PC-9 (cell line): ENCODE results near the gene CSGALNACT2. TPM values are rescaled to one million over a fixed set of nuclear protein-coding genes. Genes with fewer than 3 reads are reported as not detected.

Source experiments
- Bru-seq: library from RNA; stranded (reverse); fragments of 400-500 nt; gene quantifications from one replicate; lab custom pipeline; 2021; lab: Mats Ljungman, UMichigan
- BruChase-seq, 2 experiments: library from RNA; stranded (reverse); fragments of 400-500 nt; gene quantifications; one replicate each; lab custom pipeline; 2021; lab: Mats Ljungman, UMichigan
- BruUV-seq: library from RNA; stranded (reverse); fragments of 400-500 nt; replicated peaks from 2 replicates; lab custom pipeline; 2021; lab: Mats Ljungman, UMichigan
- CTCF ChIA-PET: fragments of 300-600 bp; sonication (Branson Sonifier 250); formaldehyde crosslinking; loops from one replicate; lab custom pipeline; 2022; ENCODE audit warnings: antibody characterized with exemption; lab: Charles Lee
- POLR2A ChIA-PET: fragments of 300-600 bp; sonication (Branson Sonifier 250); formaldehyde crosslinking; loops from one replicate; lab custom pipeline; 2022; ENCODE audit warnings: antibody characterized with exemption; ENCODE audit not compliant: unreplicated experiment; lab: Charles Lee
- DNase-seq, 2 experiments: peaks; one replicate each; pipeline versions ENCODE4 v3.0.0 to v3.0.0-alpha.2; 2015 to 2022; ENCODE audit warnings: mixed read lengths in 1 of 2
- H2AFZ ChIP-seq: fragments of 200-600 bp; sonication (generic); 2 replicates; pipeline ENCODE4 v1.8.1; 2017; ENCODE audit warnings: antibody characterized with exemption
- H3F3A ChIP-seq: fragments of 200-600 bp; sonication (generic); 2 replicates; pipeline ENCODE4 v1.8.1; 2017; ENCODE audit warnings: antibody characterized with exemption, mild to moderate bottlenecking, low read depth; ENCODE audit not compliant: insufficient read depth
- H3K27ac ChIP-seq: fragments of 200-600 bp; sonication (generic); 2 replicates; pipeline ENCODE4 v1.6.1; 2016; ENCODE audit warnings: mixed run types
- H3K27me3 ChIP-seq: fragments of 200-600 bp; sonication (generic); 2 replicates; pipeline ENCODE4 v1.6.1; 2016; ENCODE audit warnings: low read depth, mixed run types; ENCODE audit not compliant: insufficient read depth
- H3K36me3 ChIP-seq: fragments of 200-600 bp; sonication (generic); 2 replicates; pipeline ENCODE4 v1.6.1; 2016; ENCODE audit warnings: low read depth, mixed run types
- H3K4me1 ChIP-seq: fragments of 200-600 bp; sonication (generic); replicated peaks from 2 replicates; pipeline ENCODE4 v1.6.1; 2016; ENCODE audit warnings: mixed run types; ENCODE audit not compliant: insufficient read depth
- H3K4me2 ChIP-seq: fragments of 200-600 bp; sonication (generic); 2 replicates; pipeline ENCODE4 v1.6.1; 2017; ENCODE audit warnings: mixed run types
- H3K4me3 ChIP-seq: fragments of 200-600 bp; sonication (generic); 2 replicates; pipeline ENCODE4 v1.6.1; 2016; ENCODE audit warnings: mixed run types
- H3K79me2 ChIP-seq: fragments of 200-600 bp; sonication (generic); 2 replicates; pipeline ENCODE4 v1.6.1; 2017; ENCODE audit warnings: low read depth, mixed run types
- H3K9me2 ChIP-seq: fragments of 200-600 bp; sonication (generic); 2 replicates; pipeline ENCODE4 v1.8.1; 2017; ENCODE audit warnings: mild to moderate bottlenecking; ENCODE audit not compliant: insufficient read depth
- H3K9me3 ChIP-seq: fragments of 200-600 bp; sonication (generic); 2 replicates; pipeline ENCODE4 v1.8.1; 2016; ENCODE audit warnings: low read depth; ENCODE audit not compliant: insufficient read depth
- H4K20me1 ChIP-seq: fragments of 200-600 bp; sonication (generic); 2 replicates; pipeline ENCODE4 v1.8.1; 2017; ENCODE audit not compliant: insufficient read depth
- EZH2 ChIP-seq: fragments of 200-600 bp; sonication (generic); IDR thresholded peaks from 2 replicates; pipeline ENCODE4 v1.8.0; 2017; ENCODE audit warnings: antibody characterized with exemption, low read depth
- intact Hi-C: fragments of 100-400 bp; cut with micrococcal nuclease; formaldehyde crosslinking; loops from one replicate; pipeline ENCODE4 v1.10.0; 2022; ENCODE audit not compliant: unreplicated experiment
- long read RNA-seq: library from polyadenylated mRNA; stranded (forward); transcript quantifications from one replicate; pipeline ENCODE4 v2.0.0, GENCODE V29; 2022
- total RNA-seq: library from RNA; stranded (reverse); gene quantifications from 2 replicates; pipeline ENCODE4 v1.2.3, GENCODE V29; 2021
- TF ChIP-seq, protein P1 (sequence below): fragments of 200-600 bp; sonication (generic); conservative IDR thresholded peaks from 2 replicates; pipeline ENCODE4 v1.6.1; 2017; ENCODE audit warnings: mixed run types, antibody characterized with exemption, mild to moderate bottlenecking, moderate library complexity

CSGALNACT2 gene, protein sequence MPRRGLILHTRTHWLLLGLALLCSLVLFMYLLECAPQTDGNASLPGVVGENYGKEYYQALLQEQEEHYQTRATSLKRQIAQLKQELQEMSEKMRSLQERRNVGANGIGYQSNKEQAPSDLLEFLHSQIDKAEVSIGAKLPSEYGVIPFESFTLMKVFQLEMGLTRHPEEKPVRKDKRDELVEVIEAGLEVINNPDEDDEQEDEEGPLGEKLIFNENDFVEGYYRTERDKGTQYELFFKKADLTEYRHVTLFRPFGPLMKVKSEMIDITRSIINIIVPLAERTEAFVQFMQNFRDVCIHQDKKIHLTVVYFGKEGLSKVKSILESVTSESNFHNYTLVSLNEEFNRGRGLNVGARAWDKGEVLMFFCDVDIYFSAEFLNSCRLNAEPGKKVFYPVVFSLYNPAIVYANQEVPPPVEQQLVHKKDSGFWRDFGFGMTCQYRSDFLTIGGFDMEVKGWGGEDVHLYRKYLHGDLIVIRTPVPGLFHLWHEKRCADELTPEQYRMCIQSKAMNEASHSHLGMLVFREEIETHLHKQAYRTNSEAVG
- total RNA-seq (7.2 and 8.5 TPM in 2 replicates), Bru-seq, nascent RNA (percentile 69 among the genes with signal in this experiment), BruChase-seq, experiment 1, labeled RNA remaining after a 2-hour chase (percentile 70 among the genes with signal in this experiment), BruChase-seq, experiment 2, labeled RNA remaining after a 6-hour chase (percentile 61 among the genes with signal in this experiment)
- long read RNA-seq, transcript CSGALNACT2-201 (8 exons, 3,730 nt), result major isoform, 7 of 18 reads
- long read RNA-seq, partial matches to known transcripts, result 2 of 18 reads
- long read RNA-seq, other reads (novel, unspliced or antisense), result 9 of 18 reads

- H3F3A ChIP-seq, result peaks cover 21% of the 10 kb centered on the region
- 0 out of 2 replicates have a peak within 1 kb of the TSS, but pooled peaks have one; percentile 7 for H3K27ac ChIP-seq
- no peaks in the 10 kb centered on the region for H3K9me3 ChIP-seq
- peaks cover 41% of the 10 kb centered on the region for H3K79me2 ChIP-seq
- H3K4me3 ChIP-seq, result peak within 1 kb of the TSS; percentile 99
- no peaks in the 10 kb centered on the region for H3K36me3 ChIP-seq
- intact Hi-C loops, result loop anchor here (2.0 kb wide), 1 partner anchor 213 kb away; no protein-coding TSS in a partner anchor
- TF ChIP-seq EZH2, result no peak
- TF ChIP-seq, protein P1, sequence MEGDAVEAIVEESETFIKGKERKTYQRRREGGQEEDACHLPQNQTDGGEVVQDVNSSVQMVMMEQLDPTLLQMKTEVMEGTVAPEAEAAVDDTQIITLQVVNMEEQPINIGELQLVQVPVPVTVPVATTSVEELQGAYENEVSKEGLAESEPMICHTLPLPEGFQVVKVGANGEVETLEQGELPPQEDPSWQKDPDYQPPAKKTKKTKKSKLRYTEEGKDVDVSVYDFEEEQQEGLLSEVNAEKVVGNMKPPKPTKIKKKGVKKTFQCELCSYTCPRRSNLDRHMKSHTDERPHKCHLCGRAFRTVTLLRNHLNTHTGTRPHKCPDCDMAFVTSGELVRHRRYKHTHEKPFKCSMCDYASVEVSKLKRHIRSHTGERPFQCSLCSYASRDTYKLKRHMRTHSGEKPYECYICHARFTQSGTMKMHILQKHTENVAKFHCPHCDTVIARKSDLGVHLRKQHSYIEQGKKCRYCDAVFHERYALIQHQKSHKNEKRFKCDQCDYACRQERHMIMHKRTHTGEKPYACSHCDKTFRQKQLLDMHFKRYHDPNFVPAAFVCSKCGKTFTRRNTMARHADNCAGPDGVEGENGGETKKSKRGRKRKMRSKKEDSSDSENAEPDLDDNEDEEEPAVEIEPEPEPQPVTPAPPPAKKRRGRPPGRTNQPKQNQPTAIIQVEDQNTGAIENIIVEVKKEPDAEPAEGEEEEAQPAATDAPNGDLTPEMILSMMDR, result no peak
- ChIA-PET CTCF (no interaction called here), POLR2A (interaction anchor here (0.5 to 0.8 kb wide), 4 partner anchors 9 to 276 kb away, joined by 3 to 11 read pairs (median 6); partner anchors contain the start of gene HNRNPF)
- peak; percentile 64 to 85 for DNase-seq
- H3K4me1 ChIP-seq, result peaks cover 28% of the 10 kb centered on the region
- no peaks in the 10 kb centered on the region for H3K9me2 ChIP-seq
- H3K4me2 ChIP-seq, result peak within 1 kb of the TSS; percentile 96
- BruUV-seq, result TSS peak; percentile 68
- H3K27me3 ChIP-seq, result no peaks in the 10 kb centered on the region
- peak within 1 kb of the TSS; percentile 100 for H2AFZ ChIP-seq
- no peaks in the 10 kb centered on the region for H4K20me1 ChIP-seq
These were observed at the start of gene CSGALNACT2 for GRCh38 chr10:43138021-43138756. TSS of gene CSGALNACT2 (plus strand) at chr10:43138445. CDS start at chr10:43155150, 16,705 bp downstream.

DNA sequence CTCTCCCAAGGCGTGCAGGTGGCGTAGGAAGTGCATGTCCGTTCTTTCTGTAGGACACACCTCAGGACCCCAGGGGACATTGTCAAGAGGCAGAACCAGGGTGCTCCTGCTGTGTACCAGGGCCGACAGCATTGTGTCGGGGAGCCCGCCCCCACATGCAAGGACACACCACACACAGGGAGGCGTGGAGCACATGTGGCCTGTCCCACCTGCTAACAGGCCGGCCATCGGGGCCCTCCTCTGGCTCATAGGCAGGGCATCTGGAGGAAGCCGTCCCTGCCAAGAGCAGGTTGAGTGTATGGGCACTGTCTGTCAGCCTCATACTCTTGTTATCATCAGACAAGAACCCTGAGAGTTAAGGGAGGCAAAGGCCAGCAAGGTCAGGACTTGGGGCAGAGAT is 48.7 kb upstream of the CSGALNACT2 start:
- H3F3A ChIP-seq, result no peaks in the 10 kb centered on the region
- ChIA-PET CTCF (no interaction called here), POLR2A (no interaction called here)
- no TSS peak for BruUV-seq
- no peak for TF ChIP-seq EZH2
- TF ChIP-seq, protein P1, result no peak
- H3K4me2 ChIP-seq, result no peak overlapping the region
- no peaks in the 10 kb centered on the region for H3K79me2 ChIP-seq
- no peaks in the 10 kb centered on the region for H3K36me3 ChIP-seq
- no peak overlapping the region for H2AFZ ChIP-seq
- no peaks in the 10 kb centered on the region for H3K4me1 ChIP-seq
- peaks cover 6% of the 10 kb centered on the region; the same call in 1 of the 2 replicates for H3K27me3 ChIP-seq
- no peaks in the 10 kb centered on the region for H4K20me1 ChIP-seq
- H3K9me2 ChIP-seq, result no peaks in the 10 kb centered on the region
- no peak for DNase-seq
- intact Hi-C loops, result no loop called here
- no peak overlapping the region for H3K4me3 ChIP-seq
- H3K9me3 ChIP-seq, result no peaks in the 10 kb centered on the region
- H3K27ac ChIP-seq, result no peak overlapping the region
